Left lobe of liver (tissue), 2 donors: Measurements from ENCODE around the gene GRIN1. TPM values are rescaled to one million over a fixed set of nuclear protein-coding genes. Genes with fewer than 3 reads are reported as not detected.
A peak's percentile ranks its signal among the peaks of the same experiment; 100 is the strongest.
"Not testable (repeated sequence)": the region's sequence is repeated elsewhere in the genome, so short reads cannot be mapped to it uniquely, and the experiment has no call there.

Experiments
- ATAC-seq: fragments of 200-7000 bp; cut with Tn5 transposase; one replicate; pipeline ENCODE4 v1.9.1; 2020; ENCODE audit warnings: mild to moderate bottlenecking, moderate library complexity
- DNase-seq: peaks from one replicate; pipeline ENCODE4 v3.0.0-alpha.2; 2020; ENCODE audit warnings: low spot score
- total RNA-seq: library from RNA; stranded (reverse); gene quantifications from one replicate; pipeline ENCODE4 v1.2.1, GENCODE V29; 2021
- donor health status: DM: no; HTN: no; CAD: no; lungs with moderate emphysema.
- donor health status: DM: no; HTN: yes; CAD: no.

GRIN1 gene
- total RNA-seq, 1 donor from 2014 or later, result not detected

- no peak for DNase-seq
- ATAC-seq, result no peak
Observed at GRCh38 chr9:137110911-137111787, 27.8 kb upstream of the GRIN1 start.

- DNase-seq (no peak), ATAC-seq (no peak)
Observed at GRCh38 chr9:137111788-137112563, 27.0 kb upstream of the GRIN1 start.

- DNase-seq, result no peak
- ATAC-seq, result no peak
Observed at GRCh38 chr9:137112564-137113384, 26.2 kb upstream of the GRIN1 start.

GRCh38 chr9:137113385-137114159 lies 25.4 kb upstream of the GRIN1 start:
- ATAC-seq (no peak), DNase-seq (no peak)

GRCh38 chr9:137114220-137114612 lies 24.7 kb upstream of the GRIN1 start:
- no peak for DNase-seq
- ATAC-seq, result no peak

GRCh38 chr9:137114613-137115393 lies 24.2 kb upstream of the GRIN1 start, which contains the start of gene DPP7:
TSS of gene DPP7 (minus strand) at chr9:137114733. CDS start at chr9:137114713, 20 bp downstream.
- DNase-seq (peak; percentile 81), ATAC-seq (peak; percentile 95)

- ATAC-seq, result no peak
Observed at GRCh38 chr9:137115394-137116026, 23.4 kb upstream of the GRIN1 start.

GRCh38 chr9:137116027-137116507 lies 22.9 kb upstream of the GRIN1 start:
- ATAC-seq (no peak), DNase-seq (no peak)

More at GRCh38 chr9:137115394-137116026, 23.4 kb upstream of the GRIN1 start:
- no peak for DNase-seq

- no peak for DNase-seq
- ATAC-seq, result no peak
Observed at GRCh38 chr9:137116728-137117127, 22.2 kb upstream of the GRIN1 start.

GRCh38 chr9:137117269-137117731 lies 21.7 kb upstream of the GRIN1 start:
- ATAC-seq (no peak), DNase-seq (no peak)

- DNase-seq, ATAC-seq: not testable (repeated sequence)
Observed at GRCh38 chr9:137118092-137118603, 20.8 kb upstream of the GRIN1 start.

GRCh38 chr9:137121927-137122795 lies 16.8 kb upstream of the GRIN1 start:
- ATAC-seq, result not testable (repeated sequence)

GRCh38 chr9:137122796-137123467 lies 16.0 kb upstream of the GRIN1 start:
- not testable (repeated sequence) for ATAC-seq, DNase-seq

More at GRCh38 chr9:137121927-137122795, 16.8 kb upstream of the GRIN1 start:
- not testable (repeated sequence) for DNase-seq

- ATAC-seq (no peak), DNase-seq (no peak)
Observed at GRCh38 chr9:137123468-137123837, 15.5 kb upstream of the GRIN1 start.

GRCh38 chr9:137123952-137124462 lies 14.9 kb upstream of the GRIN1 start:
- ATAC-seq, result not testable (repeated sequence)

GRCh38 chr9:137126786-137127185 lies 12.2 kb upstream of the GRIN1 start:
- ATAC-seq (no peak), DNase-seq (no peak)

More at GRCh38 chr9:137123952-137124462, 14.9 kb upstream of the GRIN1 start:
- not testable (repeated sequence) for DNase-seq
